IPS-20b (cell line): ENCODE data around the gene SIX1.

Source experiments
- H3K27ac ChIP-seq: one replicate; pipeline ENCODE4 v1.5.1; 2013; ENCODE audit warnings: low read length
- H3K27me3 ChIP-seq: 2 replicates; pipeline ENCODE4 v1.6.1; 2013; ENCODE audit warnings: mild to moderate bottlenecking, low read length, inconsistent platforms; ENCODE audit not compliant: insufficient read depth
- H3K36me3 ChIP-seq: 2 replicates; pipeline ENCODE4 v1.6.1; 2013; ENCODE audit warnings: low read depth, mild to moderate bottlenecking, inconsistent platforms, low read length, moderate library complexity; ENCODE audit not compliant: insufficient read depth
- H3K4me1 ChIP-seq: 2 replicates; pipeline ENCODE4 v1.6.1; 2013; ENCODE audit warnings: mild to moderate bottlenecking, control low read depth, inconsistent platforms, low read length, moderate library complexity; ENCODE audit not compliant: insufficient read depth
- H3K4me3 ChIP-seq: 2 replicates; pipeline ENCODE4 v1.5.1; 2013; ENCODE audit warnings: mild to moderate bottlenecking, low read length, inconsistent platforms
- H3K9ac ChIP-seq: 2 replicates; pipeline ENCODE4 v1.6.1; 2013; ENCODE audit warnings: low read depth, mild to moderate bottlenecking, inconsistent platforms, low read length, moderate library complexity
- H3K9me3 ChIP-seq: 2 replicates; pipeline ENCODE4 v1.6.1; 2013; ENCODE audit warnings: mild to moderate bottlenecking, low read depth, low read length, inconsistent platforms; ENCODE audit not compliant: insufficient read depth

Gene SIX1

GRCh38 chr14:60665177-60665550, 15.9 kb upstream of the SIX1 start:
- Histone ChIP-seq H3K4me3 (no peak overlapping the region), H3K27ac (no peak overlapping the region), H3K4me1 (no peaks in the 10 kb centered on the region)

GRCh38 chr14:60662982-60663381, 13.7 kb upstream of the SIX1 start:
- no peak overlapping the region for H3K27ac ChIP-seq
- no peaks in the 10 kb centered on the region for H3K36me3 ChIP-seq
- H3K9ac ChIP-seq = no peak overlapping the region
- H3K4me1 ChIP-seq = peaks cover 9% of the 10 kb centered on the region; the same call in 1 of the 2 replicates
- peaks cover 29% of the 10 kb centered on the region for H3K27me3 ChIP-seq
- H3K9me3 ChIP-seq = no peaks in the 10 kb centered on the region
- no peak overlapping the region for H3K4me3 ChIP-seq

More at GRCh38 chr14:60665177-60665550, 15.9 kb upstream of the SIX1 start:
- Histone ChIP-seq H3K36me3 (no peaks in the 10 kb centered on the region), H3K9ac (no peak overlapping the region), H3K9me3 (no peaks in the 10 kb centered on the region), H3K27me3 (peaks cover 7% of the 10 kb centered on the region)

- Histone ChIP-seq H3K4me3 (no peak overlapping the region), H3K27me3 (peaks cover 42% of the 10 kb centered on the region), H3K9me3 (no peaks in the 10 kb centered on the region), H3K27ac (no peak overlapping the region), H3K4me1 (peaks cover 12% of the 10 kb centered on the region; the same call in 1 of the 2 replicates), H3K36me3 (no peaks in the 10 kb centered on the region), H3K9ac (no peak overlapping the region)
Measured at GRCh38 chr14:60661721-60662120, 12.4 kb upstream of the SIX1 start.

- no peak overlapping the region for H3K4me3 ChIP-seq
- H3K27me3 ChIP-seq = peaks cover 68% of the 10 kb centered on the region
- H3K9me3 ChIP-seq = no peaks in the 10 kb centered on the region
- peaks cover 22% of the 10 kb centered on the region for H3K4me1 ChIP-seq
- no peak overlapping the region for H3K27ac ChIP-seq
- no peak overlapping the region for H3K9ac ChIP-seq
- no peaks in the 10 kb centered on the region for H3K36me3 ChIP-seq
Measured at GRCh38 chr14:60658909-60659585, 9.8 kb upstream of the SIX1 start.

- Histone ChIP-seq H3K9ac (peak overlapping the region; percentile 68; the same call in 1 of the 2 replicates), H3K4me3 (peak overlapping the region; percentile 79), H3K27me3 (peaks cover 76% of the 10 kb centered on the region), H3K9me3 (no peaks in the 10 kb centered on the region), H3K4me1 (peaks cover 25% of the 10 kb centered on the region), H3K27ac (no peak overlapping the region), H3K36me3 (no peaks in the 10 kb centered on the region)
Measured at GRCh38 chr14:60658211-60658690, 9.0 kb upstream of the SIX1 start.

GRCh38 chr14:60657456-60658210, 8.4 kb upstream of the SIX1 start:
- peaks cover 82% of the 10 kb centered on the region for H3K27me3 ChIP-seq
- H3K9me3 ChIP-seq = no peaks in the 10 kb centered on the region
- peaks cover 30% of the 10 kb centered on the region for H3K4me1 ChIP-seq
- H3K9ac ChIP-seq = peak overlapping the region; percentile 68; the same call in 1 of the 2 replicates
- H3K27ac ChIP-seq = no peak overlapping the region
- no peaks in the 10 kb centered on the region for H3K36me3 ChIP-seq
- peak overlapping the region; percentile 79 for H3K4me3 ChIP-seq

GRCh38 chr14:60656686-60657455, 7.6 kb upstream of the SIX1 start:
- Histone ChIP-seq H3K4me1 (peaks cover 30% of the 10 kb centered on the region), H3K27me3 (peaks cover 90% of the 10 kb centered on the region), H3K9ac (peak overlapping the region; percentile 68; the same call in 1 of the 2 replicates)

GRCh38 chr14:60655898-60656685, 6.8 kb upstream of the SIX1 start:
- peaks cover 30% of the 10 kb centered on the region for H3K4me1 ChIP-seq
- H3K36me3 ChIP-seq = no peaks in the 10 kb centered on the region
- no peak overlapping the region for H3K27ac ChIP-seq
- no peaks in the 10 kb centered on the region for H3K9me3 ChIP-seq
- no peak overlapping the region for H3K9ac ChIP-seq
- H3K27me3 ChIP-seq = peaks cover 98% of the 10 kb centered on the region
- peak overlapping the region; percentile 79 for H3K4me3 ChIP-seq

More at GRCh38 chr14:60656686-60657455, 7.6 kb upstream of the SIX1 start:
- Histone ChIP-seq H3K9me3 (no peaks in the 10 kb centered on the region), H3K36me3 (no peaks in the 10 kb centered on the region), H3K27ac (no peak overlapping the region), H3K4me3 (peak overlapping the region; percentile 79)

GRCh38 chr14:60655119-60655897, 6.0 kb upstream of the SIX1 start:
- peak overlapping the region; percentile 79 for H3K4me3 ChIP-seq

GRCh38 chr14:60654334-60654821, 5.1 kb upstream of the SIX1 start:
- H3K36me3 ChIP-seq = no peaks in the 10 kb centered on the region
- peaks cover 100% of the 10 kb centered on the region for H3K27me3 ChIP-seq
- H3K4me1 ChIP-seq = peaks cover 34% of the 10 kb centered on the region
- H3K27ac ChIP-seq = no peak overlapping the region
- no peaks in the 10 kb centered on the region for H3K9me3 ChIP-seq
- H3K9ac ChIP-seq = no peak overlapping the region
- H3K4me3 ChIP-seq = no peak overlapping the region

More at GRCh38 chr14:60655119-60655897, 6.0 kb upstream of the SIX1 start:
- Histone ChIP-seq H3K27me3 (peaks cover 100% of the 10 kb centered on the region), H3K27ac (no peak overlapping the region), H3K4me1 (peaks cover 30% of the 10 kb centered on the region), H3K9ac (no peak overlapping the region), H3K36me3 (no peaks in the 10 kb centered on the region), H3K9me3 (no peaks in the 10 kb centered on the region)
